ENCODE measurements around the gene CAPN12.

CAPN12 gene

DNA sequence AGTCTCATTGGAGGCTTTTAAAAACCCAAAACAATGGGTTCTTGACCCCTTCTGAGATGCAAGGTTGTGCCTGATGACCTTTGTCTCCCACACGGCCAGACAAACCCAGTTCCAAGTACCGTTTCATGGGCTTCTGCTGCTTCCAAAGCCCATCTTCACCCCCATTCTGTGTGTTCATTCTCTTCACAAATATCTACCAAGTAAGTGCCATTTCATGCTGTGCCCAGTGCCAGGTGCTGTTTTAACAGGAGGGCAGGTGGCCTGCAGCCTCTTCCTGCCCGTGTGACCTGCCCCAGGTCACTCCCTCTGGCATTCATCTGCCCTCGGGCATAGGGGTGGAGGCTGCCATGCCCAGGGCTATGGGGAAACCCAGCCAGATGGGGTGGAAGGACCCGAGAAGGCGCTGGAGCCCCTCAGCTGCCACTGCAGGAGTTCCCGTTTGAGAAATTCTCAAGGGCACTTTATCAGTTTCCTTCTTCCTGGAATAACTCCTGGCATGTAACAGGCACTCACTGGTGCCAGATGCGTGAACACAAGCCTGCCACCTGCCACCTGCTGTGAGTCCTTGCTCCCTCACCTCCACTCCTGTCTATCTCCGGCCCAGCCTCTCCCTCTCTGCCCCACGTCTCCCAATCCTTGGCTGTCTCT is 12.5 kb downstream of the CAPN12 start:
- Histone ChIP-seq H3K9ac (ENCODE audit: low read length) (no peak overlapping the region), H2AFZ (ENCODE audit: low read depth, low read length) (no peak overlapping the region), H4K20me1 (ENCODE audit: insufficient read depth, low read length) (no peaks in the 10 kb centered on the region), H3K79me2 (ENCODE audit: low read length) (no peaks in the 10 kb centered on the region), H3K9me3 (ENCODE audit: insufficient read depth, low read length) (no peaks in the 10 kb centered on the region), H3K27ac (ENCODE audit: low read length) (peak overlapping the region; percentile 11; the same call in 1 of the 2 replicates), H3K4me2 (ENCODE audit: low read length) (no peak overlapping the region), H3K27me3 (ENCODE audit: low read depth, low read length) (no peaks in the 10 kb centered on the region), H3K4me3 (ENCODE audit: low read length) (no peak overlapping the region), H3K36me3 (replicated peaks; ENCODE audit: low read depth, low read length) (peaks cover 32% of the 10 kb centered on the region), H3K4me1 (ENCODE audit: low read length) (peaks cover 19% of the 10 kb centered on the region)
- TF ChIP-seq, protein P1, sequence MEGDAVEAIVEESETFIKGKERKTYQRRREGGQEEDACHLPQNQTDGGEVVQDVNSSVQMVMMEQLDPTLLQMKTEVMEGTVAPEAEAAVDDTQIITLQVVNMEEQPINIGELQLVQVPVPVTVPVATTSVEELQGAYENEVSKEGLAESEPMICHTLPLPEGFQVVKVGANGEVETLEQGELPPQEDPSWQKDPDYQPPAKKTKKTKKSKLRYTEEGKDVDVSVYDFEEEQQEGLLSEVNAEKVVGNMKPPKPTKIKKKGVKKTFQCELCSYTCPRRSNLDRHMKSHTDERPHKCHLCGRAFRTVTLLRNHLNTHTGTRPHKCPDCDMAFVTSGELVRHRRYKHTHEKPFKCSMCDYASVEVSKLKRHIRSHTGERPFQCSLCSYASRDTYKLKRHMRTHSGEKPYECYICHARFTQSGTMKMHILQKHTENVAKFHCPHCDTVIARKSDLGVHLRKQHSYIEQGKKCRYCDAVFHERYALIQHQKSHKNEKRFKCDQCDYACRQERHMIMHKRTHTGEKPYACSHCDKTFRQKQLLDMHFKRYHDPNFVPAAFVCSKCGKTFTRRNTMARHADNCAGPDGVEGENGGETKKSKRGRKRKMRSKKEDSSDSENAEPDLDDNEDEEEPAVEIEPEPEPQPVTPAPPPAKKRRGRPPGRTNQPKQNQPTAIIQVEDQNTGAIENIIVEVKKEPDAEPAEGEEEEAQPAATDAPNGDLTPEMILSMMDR (IDR thresholded peaks at IDR 0.05; ENCODE audit: low read depth, low read length), result no peak
- no peak for TF ChIP-seq EZH2phosphoT487 (IDR thresholded peaks at IDR 0.05; ENCODE audit: low read depth)

DNA sequence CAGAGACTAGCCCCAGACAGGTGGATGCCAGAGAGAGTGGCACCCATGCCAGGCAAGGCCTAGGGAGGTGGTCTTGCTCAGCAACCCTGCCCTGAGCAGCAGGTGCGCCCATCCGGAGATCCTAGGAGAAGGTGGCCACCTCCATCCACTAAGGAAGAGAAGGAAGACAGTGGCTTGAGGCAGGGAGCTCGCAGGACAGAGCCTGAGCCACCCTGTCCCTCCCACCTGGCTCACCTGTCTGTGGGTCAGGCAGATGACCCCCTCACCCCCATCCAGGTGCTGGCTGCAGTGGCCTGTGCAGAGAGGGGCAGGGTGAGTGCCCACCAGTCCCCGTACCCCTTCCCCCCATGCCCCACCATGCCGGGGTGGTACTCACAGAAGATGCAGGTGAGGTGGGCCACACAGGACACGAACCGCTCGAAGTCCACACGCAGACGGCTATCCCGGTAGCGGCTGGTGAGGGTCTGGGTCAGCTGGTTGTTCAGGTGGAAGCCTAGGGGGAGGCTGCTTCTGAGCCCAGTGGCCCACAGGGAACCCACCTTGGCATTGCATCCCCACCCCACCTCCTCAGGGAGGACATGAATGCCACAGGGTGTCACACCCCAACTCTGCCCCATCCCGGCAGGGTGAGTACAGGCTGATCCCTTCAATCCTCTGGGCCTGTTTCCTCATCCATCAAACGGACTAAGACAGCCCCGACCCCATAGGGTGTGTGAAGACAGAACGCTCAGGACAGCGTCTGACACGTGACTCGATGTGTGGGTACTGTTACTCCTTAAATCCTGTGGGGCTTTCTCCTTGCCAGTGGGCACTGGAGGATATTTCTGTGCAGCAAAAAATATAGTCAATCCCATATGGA is 13.3 kb downstream of the CAPN12 start:
- peaks cover 16% of the 10 kb centered on the region for H3K4me1 ChIP-seq (ENCODE audit: low read length)
- H3K4me3 ChIP-seq (ENCODE audit: low read length), result no peak overlapping the region
- H3K4me2 ChIP-seq (ENCODE audit: low read length), result no peak overlapping the region
- no peaks in the 10 kb centered on the region for H3K9me3 ChIP-seq (ENCODE audit: insufficient read depth, low read length)
- no peaks in the 10 kb centered on the region for H3K27me3 ChIP-seq (ENCODE audit: low read depth, low read length)
- TF ChIP-seq, protein P1 (IDR thresholded peaks at IDR 0.05; ENCODE audit: low read depth, low read length), result no peak
- TF ChIP-seq EZH2phosphoT487 (IDR thresholded peaks at IDR 0.05; ENCODE audit: low read depth), result no peak
- H2AFZ ChIP-seq (ENCODE audit: low read depth, low read length), result no peak overlapping the region
- no peak overlapping the region for H3K9ac ChIP-seq (ENCODE audit: low read length)
- peaks cover 36% of the 10 kb centered on the region for H3K36me3 ChIP-seq (replicated peaks; ENCODE audit: low read depth, low read length)
- no peaks in the 10 kb centered on the region for H3K79me2 ChIP-seq (ENCODE audit: low read length)
- H4K20me1 ChIP-seq (ENCODE audit: insufficient read depth, low read length), result no peaks in the 10 kb centered on the region
- no peak overlapping the region for H3K27ac ChIP-seq (ENCODE audit: low read length)

DNA sequence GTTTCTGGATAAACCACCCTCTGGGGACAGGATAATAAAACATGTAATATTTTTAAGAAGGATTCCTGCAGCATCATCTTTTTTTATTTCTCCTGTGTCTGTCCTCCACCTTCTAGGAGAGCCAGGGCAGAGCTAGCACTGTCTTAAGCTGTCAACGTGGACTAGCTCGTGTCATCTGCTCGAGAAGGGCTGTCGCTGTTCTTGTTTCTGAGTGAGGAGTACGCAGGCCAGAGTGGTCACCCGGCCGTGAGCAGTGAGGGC is 13.9 kb downstream of the CAPN12 start:
- no peaks in the 10 kb centered on the region for H3K9me3 ChIP-seq (ENCODE audit: insufficient read depth, low read length)
- H3K4me2 ChIP-seq (ENCODE audit: low read length), result no peak overlapping the region
- TF ChIP-seq EZH2phosphoT487 (IDR thresholded peaks at IDR 0.05; ENCODE audit: low read depth), result no peak
- TF ChIP-seq, protein P1 (IDR thresholded peaks at IDR 0.05; ENCODE audit: low read depth, low read length), result no peak
- no peak overlapping the region for H3K9ac ChIP-seq (ENCODE audit: low read length)
- H3K36me3 ChIP-seq (replicated peaks; ENCODE audit: low read depth, low read length), result peaks cover 41% of the 10 kb centered on the region
- H3K27me3 ChIP-seq (ENCODE audit: low read depth, low read length), result no peaks in the 10 kb centered on the region
- no peaks in the 10 kb centered on the region for H3K79me2 ChIP-seq (ENCODE audit: low read length)
- no peak overlapping the region for H2AFZ ChIP-seq (ENCODE audit: low read depth, low read length)
- H3K27ac ChIP-seq (ENCODE audit: low read length), result no peak overlapping the region
- H4K20me1 ChIP-seq (ENCODE audit: insufficient read depth, low read length), result no peaks in the 10 kb centered on the region
- H3K4me3 ChIP-seq (ENCODE audit: low read length), result no peak overlapping the region
- H3K4me1 ChIP-seq (ENCODE audit: low read length), result peaks cover 15% of the 10 kb centered on the region

DNA sequence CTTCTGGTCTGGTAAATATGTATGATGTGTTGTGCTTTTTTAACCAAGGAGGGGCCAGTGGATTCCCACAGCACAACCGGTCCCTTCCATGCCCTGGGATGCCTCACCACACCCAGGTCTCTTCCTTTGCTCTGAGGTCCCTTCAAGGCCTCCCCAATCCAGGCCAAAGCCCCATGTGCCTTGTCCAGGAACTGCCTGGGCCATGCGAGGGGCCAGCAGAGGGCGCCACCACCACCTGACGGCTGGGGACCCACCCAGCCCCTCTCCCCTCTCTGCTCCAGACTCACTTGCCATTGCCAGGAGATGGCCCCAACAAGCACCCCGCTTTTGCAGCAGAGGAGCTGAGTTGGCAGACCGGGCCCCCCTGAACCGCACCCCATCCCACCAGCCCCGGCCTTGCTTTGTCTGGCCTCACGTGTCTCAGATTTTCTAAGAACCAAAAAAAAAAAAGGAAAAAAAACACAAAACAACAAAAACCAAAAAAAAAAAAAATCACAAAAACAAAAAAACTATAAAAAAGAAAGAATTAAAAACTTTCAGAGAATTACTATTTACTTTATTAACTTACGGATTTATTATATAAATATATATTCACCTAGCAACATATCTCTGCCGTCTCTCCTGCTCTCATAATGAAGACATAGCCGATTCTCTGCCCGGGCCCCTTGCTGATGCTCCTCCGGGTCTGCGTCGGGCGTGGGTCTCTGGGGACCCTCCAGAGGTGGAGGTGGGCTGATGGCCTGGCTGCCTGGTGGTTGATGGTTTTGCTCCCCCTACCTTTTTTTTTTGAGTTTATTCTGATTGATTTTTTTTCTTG is 14.4 kb downstream of the CAPN12 start:
- Histone ChIP-seq H3K27ac (ENCODE audit: low read length) (no peak overlapping the region), H2AFZ (ENCODE audit: low read depth, low read length) (no peak overlapping the region), H3K4me3 (ENCODE audit: low read length) (no peak overlapping the region), H4K20me1 (ENCODE audit: insufficient read depth, low read length) (no peaks in the 10 kb centered on the region), H3K27me3 (ENCODE audit: low read depth, low read length) (no peaks in the 10 kb centered on the region), H3K36me3 (replicated peaks; ENCODE audit: low read depth, low read length) (peaks cover 47% of the 10 kb centered on the region), H3K9ac (ENCODE audit: low read length) (no peak overlapping the region), H3K79me2 (ENCODE audit: low read length) (no peaks in the 10 kb centered on the region), H3K4me2 (ENCODE audit: low read length) (no peak overlapping the region), H3K9me3 (ENCODE audit: insufficient read depth, low read length) (no peaks in the 10 kb centered on the region), H3K4me1 (ENCODE audit: low read length) (peaks cover 10% of the 10 kb centered on the region)
- TF ChIP-seq, protein P1 (IDR thresholded peaks at IDR 0.05; ENCODE audit: low read depth, low read length), result peak; percentile 90
- no peak for TF ChIP-seq EZH2phosphoT487 (IDR thresholded peaks at IDR 0.05; ENCODE audit: low read depth)
